ENCODE data around the gene PTAFR.

PTAFR gene

DNA sequence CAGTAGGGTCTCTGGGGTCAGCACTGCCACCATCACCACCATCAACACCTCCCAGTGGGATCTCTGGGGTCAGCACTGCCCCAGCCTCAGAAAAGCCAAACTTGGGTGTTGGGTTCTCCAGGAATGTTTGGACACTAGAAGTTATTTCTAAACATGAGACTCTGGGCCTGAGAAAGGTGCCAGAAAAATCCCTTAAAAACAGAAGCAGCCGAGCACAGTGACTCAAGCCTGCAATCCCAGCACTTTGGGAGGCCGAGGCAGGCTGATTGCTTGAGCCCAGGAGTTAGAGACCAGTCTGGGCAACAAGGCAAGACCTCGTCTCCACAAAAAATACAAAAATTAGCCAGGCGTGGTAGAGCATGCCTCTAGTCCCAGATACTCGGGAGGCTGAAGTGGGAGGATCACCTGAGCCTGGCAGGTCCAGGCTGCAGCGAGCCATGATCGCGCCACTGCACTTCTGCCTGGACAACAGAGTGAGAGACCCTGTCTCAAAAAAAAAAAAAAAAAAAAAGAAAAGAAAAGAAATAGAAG is 470 bp downstream of the PTAFR start:
- DNase-seq (ENCODE audit: low read depth): no peak

DNA sequence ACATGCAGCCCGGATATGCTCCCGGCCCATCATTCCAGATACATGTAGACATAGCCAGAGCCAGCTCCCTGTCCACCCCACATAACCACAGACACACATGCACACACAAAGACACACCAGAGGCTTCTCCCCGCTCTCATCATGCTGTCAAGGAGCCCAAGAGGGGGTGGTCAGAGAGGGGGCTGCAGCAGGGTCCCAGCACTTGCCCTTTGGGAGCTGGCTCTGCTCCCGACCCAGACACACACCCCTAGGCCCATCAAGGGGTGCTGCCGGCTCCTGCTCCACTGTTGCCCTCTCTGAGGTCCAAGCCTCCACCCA is 2.6 kb downstream of the PTAFR start:
- DNase-seq (ENCODE audit: low read depth): no peak

DNA sequence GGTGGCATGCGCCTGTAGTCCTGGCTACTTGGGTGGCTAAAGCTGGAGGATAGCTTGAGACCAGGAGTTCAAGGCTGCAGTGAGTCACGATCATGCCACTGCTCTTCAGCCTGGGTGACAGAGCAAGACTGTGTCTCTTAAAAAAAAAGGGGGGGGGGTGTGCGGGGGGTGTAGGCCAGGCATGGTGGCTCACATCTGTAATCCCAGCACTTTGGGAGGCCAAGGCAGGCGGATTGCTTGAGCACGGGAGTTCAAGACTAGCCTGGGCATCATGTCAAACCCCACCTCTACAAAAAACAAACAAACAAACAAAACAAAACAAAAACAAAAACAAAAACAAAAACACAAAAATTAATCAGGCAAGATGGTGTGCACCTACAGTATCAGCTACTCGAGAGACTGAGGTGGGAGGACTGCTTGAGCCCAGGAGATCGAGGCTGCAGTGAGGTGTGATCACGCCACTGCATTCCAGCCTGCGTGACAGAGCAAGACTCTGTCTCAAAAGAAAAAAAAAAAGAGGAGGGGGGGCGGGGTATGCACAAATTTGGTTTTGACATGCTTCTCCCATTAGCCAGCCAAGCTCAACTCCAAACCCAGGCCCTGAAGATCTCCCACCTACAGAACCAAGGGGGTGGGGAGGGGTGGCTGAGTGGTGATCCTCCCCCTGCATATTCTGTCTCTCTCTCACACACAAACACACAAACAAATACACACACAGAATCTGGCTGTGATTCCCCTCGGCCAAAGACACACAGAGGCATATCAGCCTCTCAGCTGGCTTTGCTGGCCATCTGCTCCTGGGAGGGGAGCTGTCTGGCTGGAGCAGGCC is 3.1 kb downstream of the PTAFR start:
- DNase-seq (ENCODE audit: low read depth): no peak

DNA sequence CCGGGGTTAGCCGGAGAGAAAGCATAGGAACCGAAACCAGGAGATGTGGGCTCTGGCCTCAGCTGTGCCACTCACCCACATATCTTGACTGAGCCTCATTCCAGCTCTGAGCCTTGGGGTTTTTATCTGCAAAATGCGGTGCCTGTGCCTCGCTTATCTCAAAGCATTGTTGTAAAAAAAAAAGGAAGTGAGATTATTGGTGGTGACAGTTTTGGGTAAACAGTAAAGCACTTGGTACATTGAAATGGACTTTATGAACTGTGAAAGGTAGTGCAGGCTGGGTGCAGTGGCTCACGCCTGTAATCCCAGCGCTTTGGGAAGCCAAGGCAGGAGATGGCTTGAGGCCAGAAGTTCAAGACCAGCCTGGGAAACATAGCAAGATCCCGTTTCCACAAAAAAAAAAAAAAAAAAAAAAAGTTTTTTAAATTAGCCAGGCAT is 3.8 kb downstream of the PTAFR start:
- DNase-seq (ENCODE audit: low read depth): no peak

DNA sequence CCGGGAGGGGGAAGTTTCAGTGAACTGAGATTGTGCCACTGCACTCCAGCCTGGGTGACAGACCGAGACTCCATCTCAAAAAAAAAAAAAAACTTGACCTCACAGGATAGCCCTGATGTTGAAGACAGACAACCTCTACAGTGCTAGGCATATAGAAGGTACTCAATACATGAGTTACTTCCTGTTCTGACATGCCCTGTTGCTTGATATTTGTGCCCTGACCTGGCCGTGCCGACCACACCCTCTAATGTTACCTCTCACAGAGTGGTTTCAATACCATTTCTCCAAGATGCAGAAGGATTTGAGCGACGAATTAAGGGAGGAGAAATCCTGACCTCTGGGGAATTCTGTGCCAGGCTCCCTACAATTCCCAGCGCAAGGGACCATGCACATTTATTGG is 5.2 kb downstream of the PTAFR start:
- no peak for DNase-seq (ENCODE audit: low read depth)

DNA sequence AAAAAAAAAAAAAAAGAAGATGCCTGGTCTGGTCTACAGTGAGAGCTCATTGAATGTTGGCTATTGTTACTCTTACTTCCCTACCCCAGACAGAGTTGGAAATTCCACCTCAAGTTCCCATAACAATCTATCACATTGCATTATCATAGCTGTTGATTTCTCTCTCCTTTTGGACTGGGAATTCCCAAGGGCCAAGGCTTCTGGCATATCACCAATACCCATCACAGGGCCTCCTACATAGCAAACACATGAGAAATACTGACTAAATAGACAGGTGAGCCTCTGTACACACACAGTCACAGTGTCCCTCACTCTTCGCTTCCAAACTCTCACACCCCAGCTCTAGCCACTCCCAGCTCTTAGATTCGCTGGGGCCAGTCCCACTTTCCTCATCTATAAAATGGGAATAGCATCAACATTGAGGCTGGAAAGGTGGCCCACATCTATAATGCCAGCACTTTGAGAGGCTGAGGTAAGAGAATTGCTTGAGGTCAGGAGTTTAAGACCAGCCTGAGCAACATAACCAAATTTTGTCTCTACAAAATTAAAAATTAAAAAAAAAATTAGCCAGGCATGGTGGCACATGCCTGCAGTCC is 6.4 kb downstream of the PTAFR start:
- DNase-seq (ENCODE audit: low read depth): no peak

DNA sequence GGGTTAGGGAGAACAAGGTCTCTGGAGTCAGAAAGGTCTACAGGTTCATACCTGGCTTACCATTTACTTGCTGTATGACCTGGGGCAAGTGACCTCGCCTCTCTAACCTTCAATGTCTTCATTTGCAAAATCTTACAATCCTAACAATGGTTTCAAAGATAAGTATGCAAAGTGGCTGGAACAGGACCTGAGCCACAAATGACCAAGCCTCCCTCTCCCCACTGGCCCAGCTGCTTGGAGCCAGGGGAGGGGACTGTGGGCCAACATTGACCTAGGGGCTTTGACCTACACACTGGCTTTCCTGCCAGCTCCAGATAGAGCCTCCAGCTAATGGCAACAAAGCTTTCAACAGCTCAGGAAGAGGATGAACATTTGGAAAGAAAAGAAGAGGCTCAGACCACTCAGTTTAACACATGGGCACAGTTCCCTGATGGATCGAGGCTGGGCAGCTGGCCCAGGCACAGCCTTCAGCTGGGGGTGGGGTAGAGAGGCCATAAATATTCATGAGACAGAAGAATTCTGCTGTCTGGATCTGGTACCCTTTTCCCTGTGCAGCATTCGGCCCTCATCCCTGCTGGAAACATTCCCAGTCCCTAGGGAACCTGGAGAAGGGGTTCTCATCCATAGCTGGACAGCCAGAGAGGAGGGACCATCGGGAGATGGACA is 12.9 kb downstream of the PTAFR start:
- DNase-seq (ENCODE audit: low read depth): no peak

DNA sequence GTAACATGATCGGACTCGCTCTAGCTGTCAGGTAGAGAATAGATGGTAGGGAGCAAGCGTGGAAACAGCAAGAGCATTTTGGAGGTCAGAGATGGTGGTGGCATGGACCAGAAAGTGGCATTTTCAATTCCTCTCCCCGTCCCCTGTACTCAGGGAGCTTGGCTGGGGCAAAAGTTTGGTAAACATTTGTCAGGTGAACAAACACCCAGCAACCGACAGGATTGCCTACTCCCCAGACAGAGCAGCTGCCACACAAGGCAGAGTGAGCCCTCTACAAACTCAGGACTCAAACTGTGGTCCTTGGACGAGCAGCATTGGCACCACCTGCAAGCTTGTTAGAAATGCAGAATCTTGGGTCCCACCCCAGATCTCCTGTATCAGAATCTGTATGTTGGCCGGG is 14.3 kb downstream of the PTAFR start:
- no peak for DNase-seq (ENCODE audit: low read depth)

DNA sequence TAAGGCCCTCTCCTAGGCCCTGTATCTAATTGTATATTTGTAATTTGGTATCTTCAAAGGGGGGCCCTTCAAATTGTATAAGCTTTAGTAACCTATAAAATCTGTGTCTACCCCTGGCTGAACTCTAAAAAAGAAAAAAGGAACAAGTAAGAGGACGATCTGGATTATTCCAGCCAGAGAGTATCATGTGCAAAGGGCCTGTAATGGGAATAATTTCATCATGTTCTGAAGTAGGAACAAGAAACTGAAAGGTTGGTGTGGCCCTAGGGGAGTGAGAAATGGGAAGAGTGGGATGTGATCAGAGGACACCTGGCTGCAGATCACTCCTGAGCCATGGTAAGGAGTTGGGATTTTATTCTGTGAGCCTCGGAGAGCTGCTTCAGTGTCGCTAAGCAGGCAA is 14.7 kb downstream of the PTAFR start:
- DNase-seq (ENCODE audit: low read depth): no peak

DNA sequence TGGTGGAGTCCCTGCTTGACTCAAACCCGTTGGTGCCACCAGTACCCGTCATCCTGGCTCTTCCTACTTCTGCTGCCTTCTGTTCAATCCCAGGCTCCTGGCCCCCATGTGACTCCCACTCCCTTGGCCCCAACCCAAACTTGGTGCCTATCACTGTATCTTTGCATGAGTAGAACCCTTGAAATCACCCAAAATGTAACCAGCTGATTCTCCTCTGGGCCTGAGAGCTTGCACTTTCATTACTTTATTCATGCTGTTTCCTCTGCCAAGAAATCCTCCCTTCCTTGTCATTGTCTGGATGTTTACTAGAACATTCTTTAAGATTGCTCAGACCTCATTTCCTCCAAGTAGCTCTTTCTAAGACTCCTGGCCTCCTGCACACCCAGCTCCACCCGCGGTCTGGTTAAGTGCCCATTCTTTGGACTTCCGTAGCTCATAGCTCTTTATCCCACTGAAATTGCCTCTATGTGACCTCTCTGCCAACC is 15.7 kb downstream of the PTAFR start:
- no peak for DNase-seq (ENCODE audit: low read depth)

DNA sequence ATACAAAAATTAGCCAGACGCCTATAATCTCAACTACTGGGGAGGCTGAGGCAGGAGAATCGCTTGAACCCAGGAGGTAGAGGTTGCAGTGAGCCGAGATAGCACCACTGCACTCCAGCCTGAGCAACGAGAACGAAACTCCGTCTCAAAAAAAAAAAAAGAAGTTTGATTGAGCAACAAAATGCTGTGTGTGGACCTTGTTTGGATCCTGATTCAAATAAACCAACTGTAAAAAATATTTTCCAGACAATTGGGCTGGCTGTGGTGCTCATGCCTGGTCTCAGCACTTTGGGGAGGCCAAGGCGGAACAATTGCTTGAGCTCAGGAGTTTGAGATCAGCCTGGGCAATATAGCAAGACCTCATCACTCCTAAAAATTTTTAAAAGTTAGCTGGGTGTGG is 16.8 kb downstream of the PTAFR start:
- DNase-seq (ENCODE audit: low read depth): no peak

DNA sequence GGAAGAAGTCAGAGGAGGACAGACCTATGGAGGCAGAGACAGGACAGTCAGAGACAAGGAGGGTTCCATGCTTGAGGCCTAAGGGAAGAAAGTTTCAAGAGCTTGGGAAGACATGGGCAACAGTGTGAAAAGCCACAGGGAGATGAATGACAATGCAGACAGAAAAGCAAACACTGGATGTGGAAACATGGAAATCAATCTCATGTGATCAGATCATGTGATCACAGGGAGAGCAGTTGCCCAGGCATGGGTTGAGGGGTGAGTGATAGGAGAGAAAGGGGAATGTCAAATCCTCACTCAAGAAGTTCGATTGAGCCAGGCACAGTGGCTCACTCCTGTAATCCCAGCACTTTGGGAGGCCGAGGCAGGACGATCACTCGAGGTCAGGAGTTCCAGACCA is 17.2 kb downstream of the PTAFR start:
- DNase-seq (ENCODE audit: low read depth): no peak

DNA sequence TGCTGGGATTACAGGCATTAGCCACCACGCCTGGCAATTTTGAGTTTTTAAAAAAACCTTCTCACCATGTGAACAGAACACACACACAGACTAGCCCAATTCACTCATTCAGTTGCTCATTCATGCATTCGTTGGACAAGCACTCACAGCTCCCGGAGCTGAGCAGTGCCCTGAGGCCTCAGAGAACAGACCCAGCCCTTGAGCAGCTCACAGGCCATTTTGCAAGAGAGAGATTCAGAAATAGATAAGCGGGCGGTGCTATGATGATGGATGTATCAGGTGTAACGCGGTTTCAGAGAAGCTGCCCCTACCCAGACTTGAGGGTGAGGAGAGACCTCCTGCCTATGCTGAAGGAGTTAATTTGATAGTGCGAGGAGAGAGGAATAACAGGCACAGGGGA is 18.6 kb downstream of the PTAFR start:
- no peak for DNase-seq (ENCODE audit: low read depth)

DNA sequence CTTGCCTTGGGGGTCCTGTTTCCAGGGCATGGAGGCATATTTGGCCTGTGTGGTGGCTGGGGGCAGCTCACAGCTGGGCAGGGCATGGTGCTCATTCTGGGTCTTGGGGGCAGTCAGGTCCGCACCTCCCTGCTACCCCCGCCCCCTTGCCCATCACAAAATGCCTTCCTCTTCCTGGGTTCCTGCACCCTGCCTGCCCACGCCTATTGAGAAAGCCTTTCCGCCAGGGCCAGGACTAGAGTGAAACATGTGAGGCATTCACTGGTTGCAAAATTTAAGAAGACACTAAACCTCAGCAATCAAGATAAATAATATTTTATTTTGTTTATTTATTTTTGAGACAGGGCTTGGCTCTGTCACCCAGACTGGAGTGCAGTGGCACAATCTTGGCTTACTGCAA is 19.7 kb downstream of the PTAFR start:
- no peak for DNase-seq (ENCODE audit: low read depth)

DNA sequence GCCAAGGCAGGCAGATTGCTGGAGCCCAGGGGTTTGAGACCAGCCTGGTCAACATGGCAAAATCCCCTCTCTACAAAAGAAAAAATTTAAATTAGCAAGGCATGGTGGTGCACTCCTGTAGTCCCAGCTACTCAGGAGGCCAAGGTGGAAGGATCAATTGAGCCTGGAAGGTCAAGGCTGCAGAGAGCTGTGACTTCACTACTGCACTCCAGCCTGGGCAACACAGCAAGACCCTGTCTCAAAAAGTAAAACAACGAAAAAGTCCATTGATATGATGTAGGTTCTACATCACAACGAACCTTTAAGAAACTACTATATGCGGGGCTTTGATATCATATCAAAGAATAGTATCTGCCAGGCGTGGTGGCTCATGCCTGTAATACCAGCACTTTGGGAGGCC is 20.9 kb downstream of the PTAFR start:
- DNase-seq (ENCODE audit: low read depth): no peak

DNA sequence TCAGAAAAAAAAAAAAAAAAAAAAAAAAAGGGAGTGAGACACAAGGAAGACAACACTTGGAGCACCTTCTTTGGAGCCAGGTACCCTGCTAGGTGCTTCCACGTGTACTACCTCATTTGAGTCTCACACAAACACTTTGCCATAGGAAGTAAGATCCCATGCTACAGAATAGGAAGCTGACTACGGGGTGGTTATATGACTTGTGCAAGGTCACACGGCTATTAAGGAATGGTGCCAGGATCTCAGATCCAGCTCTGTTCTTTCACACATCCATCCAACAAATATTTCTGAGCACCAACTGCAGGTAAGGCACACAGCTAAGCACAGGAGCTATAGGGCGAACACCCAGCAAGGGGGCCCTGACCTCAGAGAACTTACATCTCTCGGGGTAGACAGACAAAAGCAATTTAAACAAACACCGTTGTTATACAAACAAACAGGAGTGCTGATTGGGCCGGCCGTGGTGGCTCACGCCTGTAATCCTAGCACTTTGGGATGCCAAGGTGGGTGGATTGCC is 22.4 kb downstream of the PTAFR start:
- DNase-seq (ENCODE audit: low read depth): no peak

DNA sequence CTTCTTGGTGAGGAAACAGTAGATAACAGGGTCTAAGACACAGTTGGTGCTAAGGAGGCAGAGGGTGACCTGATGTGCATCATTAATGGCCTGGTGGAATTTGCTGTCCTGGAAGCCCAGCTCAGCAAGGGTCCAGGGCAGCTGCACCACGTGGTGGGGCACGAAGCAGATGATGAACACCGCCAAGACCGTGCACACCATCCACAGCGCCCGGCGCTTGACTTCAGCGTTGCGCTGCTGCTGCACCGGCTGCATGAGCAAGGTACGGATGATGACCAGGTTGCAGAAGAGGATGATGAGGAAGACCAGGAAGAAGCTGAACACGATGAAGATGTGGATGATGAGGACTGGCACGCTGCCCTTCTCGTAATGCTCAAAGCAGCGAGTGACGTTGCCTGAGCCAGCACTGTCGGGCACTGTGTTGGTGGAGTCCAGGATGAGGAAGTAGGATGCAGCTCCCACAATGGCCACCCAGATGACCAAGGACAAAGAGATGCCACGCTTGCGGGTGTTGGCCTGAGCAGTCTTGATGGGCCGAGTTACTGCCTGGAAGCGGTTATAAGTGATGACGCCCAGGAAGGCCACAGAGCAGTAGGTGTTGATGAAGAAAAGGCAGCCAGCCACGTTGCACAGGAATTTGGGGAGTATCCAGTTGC is 26.2 kb downstream of the PTAFR start:
- no peak for DNase-seq (ENCODE audit: low read depth)

DNA sequence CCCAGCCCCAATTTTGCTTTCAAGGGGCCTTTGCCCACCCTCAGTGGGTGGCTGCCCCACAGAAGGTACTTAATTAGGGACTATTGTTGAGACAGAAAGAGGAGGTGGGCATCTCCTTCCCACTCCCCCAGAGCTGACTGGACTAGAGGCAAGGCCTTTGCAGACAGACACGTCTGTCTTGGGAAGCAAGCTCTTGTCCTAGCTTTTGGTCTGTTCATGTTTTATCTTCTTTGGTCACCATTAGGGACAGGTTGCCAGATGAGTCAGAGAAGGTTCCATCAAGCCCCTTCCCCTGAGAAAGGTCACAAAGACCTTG is 27.7 kb downstream of the PTAFR start:
- DNase-seq (ENCODE audit: low read depth): no peak

DNA sequence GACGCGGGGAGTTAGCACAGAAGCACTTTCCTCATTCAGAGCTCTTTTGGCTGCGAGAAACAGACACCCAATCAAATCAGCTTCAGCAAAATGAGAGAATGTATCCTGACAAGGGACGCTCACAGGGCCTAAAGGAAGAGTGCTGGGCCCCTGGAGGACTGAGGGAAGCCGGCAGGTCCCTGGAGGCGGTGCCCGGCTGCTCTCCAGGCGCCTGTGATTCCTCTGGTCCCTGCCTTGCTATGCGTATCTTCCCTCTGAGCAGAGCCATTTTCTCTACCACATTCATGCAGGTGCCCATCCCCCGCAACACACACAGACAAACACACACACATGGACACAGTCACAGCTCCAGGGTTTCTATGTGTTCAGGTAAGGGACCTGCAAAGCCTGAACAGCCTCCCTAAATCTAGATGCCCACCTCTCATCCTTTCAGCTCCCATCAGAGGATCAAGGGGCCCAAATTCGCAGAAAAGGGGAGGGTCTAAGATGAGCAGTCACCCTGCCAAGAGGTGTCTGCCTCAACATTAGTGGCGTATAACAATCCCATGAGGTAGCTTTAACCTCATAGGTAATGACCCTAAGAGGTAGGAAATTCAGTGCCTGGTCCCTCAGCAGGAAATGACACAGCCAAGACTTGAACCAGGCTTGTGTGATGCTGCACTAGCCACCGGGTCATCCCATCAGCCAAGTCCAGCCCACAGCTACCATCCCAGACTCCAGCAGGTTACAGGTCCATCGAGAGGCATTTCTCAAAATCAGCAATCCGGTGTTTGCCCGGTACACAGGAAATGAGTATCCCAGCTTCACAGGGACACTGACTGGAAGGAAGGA is 29.0 kb downstream of the PTAFR start:
- DNase-seq (ENCODE audit: low read depth): no peak

DNA sequence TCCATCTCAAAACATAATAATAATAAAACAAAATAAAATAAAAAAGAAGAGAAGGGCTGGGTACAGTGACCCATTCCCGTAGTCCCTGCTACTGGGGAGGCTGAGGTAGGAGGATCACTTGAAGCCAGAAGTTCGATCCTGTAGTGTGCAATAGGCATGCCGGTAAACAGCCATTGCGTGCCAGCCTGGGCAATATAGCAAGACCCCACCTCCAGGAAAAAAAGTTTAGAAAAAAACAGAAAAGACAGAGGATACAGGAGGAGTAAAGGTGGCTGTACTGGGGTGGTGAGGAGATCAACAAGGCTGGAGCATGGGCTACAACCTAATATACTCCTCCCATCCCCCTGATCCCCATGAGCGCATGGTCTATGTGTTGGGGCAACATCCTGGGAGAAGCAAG is 30.8 kb downstream of the PTAFR start:
- DNase-seq (ENCODE audit: low read depth): no peak
